ENCODE measurements around the gene EMILIN3.

DNA sequence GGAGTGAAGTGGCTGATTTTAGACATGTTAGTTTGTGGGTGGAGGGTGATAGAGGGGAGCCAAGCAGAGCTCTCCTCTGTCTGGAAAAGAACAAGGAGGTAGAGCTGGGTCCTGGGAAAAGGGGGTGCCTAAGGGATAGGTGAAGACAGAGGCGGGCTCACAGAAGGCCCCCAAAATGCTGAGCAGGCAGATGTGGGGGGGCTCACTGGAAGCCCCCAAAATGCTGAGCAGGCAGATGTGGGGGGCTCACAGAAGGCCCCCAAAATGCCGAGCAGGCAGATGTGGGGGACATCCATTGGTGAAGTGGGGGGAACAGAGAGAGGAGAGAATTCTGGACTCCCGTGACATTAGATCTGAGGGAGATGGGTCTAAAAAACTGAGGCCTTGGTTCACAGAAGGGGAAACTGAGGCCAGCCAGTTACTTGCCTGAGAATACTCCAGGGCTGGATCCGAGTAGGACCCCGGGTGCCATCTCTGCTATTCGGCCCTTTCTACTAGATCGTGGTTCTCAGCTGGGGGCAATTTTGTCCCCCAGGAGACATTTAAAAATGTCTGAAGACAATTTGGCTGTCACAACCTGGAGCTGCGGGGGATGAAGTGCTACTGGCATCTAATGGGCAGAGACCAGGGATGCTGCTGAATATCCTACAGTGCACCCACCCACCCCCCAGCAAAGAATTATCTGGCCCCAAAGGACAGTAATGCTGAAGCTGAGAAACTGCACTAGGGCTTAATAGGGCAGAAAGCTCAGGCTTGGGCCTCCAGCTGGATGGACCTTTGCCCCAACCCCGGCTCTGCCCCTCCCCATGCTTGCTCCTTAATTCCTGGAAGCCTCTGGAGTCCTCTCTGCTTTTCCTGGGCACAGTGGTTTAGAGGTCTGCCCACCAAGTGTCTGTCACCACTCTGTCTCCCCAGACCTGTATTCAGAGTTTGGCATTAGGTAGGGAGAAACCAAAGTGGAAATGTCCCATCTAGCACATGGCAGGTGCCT, 23.8 kb downstream of the EMILIN3 start:
- TF ChIP-seq POLR2A (IDR thresholded peaks at IDR 0.05; ENCODE audit: low read length), result no peak
- TF ChIP-seq, protein P1, sequence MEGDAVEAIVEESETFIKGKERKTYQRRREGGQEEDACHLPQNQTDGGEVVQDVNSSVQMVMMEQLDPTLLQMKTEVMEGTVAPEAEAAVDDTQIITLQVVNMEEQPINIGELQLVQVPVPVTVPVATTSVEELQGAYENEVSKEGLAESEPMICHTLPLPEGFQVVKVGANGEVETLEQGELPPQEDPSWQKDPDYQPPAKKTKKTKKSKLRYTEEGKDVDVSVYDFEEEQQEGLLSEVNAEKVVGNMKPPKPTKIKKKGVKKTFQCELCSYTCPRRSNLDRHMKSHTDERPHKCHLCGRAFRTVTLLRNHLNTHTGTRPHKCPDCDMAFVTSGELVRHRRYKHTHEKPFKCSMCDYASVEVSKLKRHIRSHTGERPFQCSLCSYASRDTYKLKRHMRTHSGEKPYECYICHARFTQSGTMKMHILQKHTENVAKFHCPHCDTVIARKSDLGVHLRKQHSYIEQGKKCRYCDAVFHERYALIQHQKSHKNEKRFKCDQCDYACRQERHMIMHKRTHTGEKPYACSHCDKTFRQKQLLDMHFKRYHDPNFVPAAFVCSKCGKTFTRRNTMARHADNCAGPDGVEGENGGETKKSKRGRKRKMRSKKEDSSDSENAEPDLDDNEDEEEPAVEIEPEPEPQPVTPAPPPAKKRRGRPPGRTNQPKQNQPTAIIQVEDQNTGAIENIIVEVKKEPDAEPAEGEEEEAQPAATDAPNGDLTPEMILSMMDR (IDR thresholded peaks at IDR 0.05), result no peak
- TF ChIP-seq, protein P2, sequence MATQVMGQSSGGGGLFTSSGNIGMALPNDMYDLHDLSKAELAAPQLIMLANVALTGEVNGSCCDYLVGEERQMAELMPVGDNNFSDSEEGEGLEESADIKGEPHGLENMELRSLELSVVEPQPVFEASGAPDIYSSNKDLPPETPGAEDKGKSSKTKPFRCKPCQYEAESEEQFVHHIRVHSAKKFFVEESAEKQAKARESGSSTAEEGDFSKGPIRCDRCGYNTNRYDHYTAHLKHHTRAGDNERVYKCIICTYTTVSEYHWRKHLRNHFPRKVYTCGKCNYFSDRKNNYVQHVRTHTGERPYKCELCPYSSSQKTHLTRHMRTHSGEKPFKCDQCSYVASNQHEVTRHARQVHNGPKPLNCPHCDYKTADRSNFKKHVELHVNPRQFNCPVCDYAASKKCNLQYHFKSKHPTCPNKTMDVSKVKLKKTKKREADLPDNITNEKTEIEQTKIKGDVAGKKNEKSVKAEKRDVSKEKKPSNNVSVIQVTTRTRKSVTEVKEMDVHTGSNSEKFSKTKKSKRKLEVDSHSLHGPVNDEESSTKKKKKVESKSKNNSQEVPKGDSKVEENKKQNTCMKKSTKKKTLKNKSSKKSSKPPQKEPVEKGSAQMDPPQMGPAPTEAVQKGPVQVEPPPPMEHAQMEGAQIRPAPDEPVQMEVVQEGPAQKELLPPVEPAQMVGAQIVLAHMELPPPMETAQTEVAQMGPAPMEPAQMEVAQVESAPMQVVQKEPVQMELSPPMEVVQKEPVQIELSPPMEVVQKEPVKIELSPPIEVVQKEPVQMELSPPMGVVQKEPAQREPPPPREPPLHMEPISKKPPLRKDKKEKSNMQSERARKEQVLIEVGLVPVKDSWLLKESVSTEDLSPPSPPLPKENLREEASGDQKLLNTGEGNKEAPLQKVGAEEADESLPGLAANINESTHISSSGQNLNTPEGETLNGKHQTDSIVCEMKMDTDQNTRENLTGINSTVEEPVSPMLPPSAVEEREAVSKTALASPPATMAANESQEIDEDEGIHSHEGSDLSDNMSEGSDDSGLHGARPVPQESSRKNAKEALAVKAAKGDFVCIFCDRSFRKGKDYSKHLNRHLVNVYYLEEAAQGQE (IDR thresholded peaks at IDR 0.05), result no peak
- no peak for TF ChIP-seq EP300 (IDR thresholded peaks at IDR 0.05)
- no peak for TF ChIP-seq CEBPB (IDR thresholded peaks at IDR 0.05)
- TF ChIP-seq RNF2 (IDR thresholded peaks at IDR 0.05; ENCODE audit: borderline replicate concordance, low read depth), result no peak
- TF ChIP-seq RAD21 (conservative IDR thresholded peaks at IDR 0.05 in 1 of 2, IDR thresholded peaks at IDR 0.05 in 1 of 2), result no peak
- no peak for TF ChIP-seq PBX3 (IDR thresholded peaks at IDR 0.05)
- no peak for TF ChIP-seq RCOR1 (IDR thresholded peaks at IDR 0.05; ENCODE audit: low read depth, low read length)
- TF ChIP-seq KDM1A (IDR thresholded peaks at IDR 0.05; ENCODE audit: low read depth), result no peak
- TF ChIP-seq MYC (IDR thresholded peaks at IDR 0.05; ENCODE audit: borderline replicate concordance, low read length), result no peak
